GM23338 (cell line): ENCODE measurements around the gene MYH14. TPM values are rescaled to one million over a fixed set of nuclear protein-coding genes. Genes with fewer than 3 reads are reported as not detected.

Experiments
- ATAC-seq: fragments of 200-7000 bp; cut with Tn5 transposase; 3 replicates; pipeline ENCODE4 v1.9.1; 2020
- DNase-seq: peaks from one replicate; pipeline ENCODE4 v3.0.0-alpha.2; 2015; ENCODE audit warnings: low spot score
- H2AFZ ChIP-seq: fragments of 200-600 bp; sonication (generic); 2 replicates; pipeline ENCODE4 v1.8.0; 2016; ENCODE audit warnings: antibody characterized with exemption, mild to moderate bottlenecking, moderate library complexity
- H3F3A ChIP-seq: fragments of 200-600 bp; sonication (generic); replicated peaks from 2 replicates; pipeline ENCODE4 v1.8.0; 2017; ENCODE audit warnings: antibody characterized with exemption, mixed run types, low read depth
- H3K27ac ChIP-seq: fragments of 200-600 bp; sonication (generic); 2 replicates; pipeline ENCODE4 v1.6.1; 2016; ENCODE audit warnings: low read depth
- H3K27me3 ChIP-seq: fragments of 200-600 bp; sonication (generic); 2 replicates; pipeline ENCODE4 v1.8.0; 2016; ENCODE audit warnings: mild to moderate bottlenecking, mixed run types, moderate library complexity; ENCODE audit not compliant: insufficient read depth
- H3K36me3 ChIP-seq: fragments of 200-600 bp; sonication (generic); 2 replicates; pipeline ENCODE4 v1.8.0; 2016; ENCODE audit warnings: mild to moderate bottlenecking; ENCODE audit not compliant: insufficient read depth
- H3K4me1 ChIP-seq: fragments of 200-600 bp; sonication (generic); 2 replicates; pipeline ENCODE4 v1.8.0; 2016; ENCODE audit warnings: mild to moderate bottlenecking, moderate library complexity; ENCODE audit not compliant: insufficient read depth
- H3K4me2 ChIP-seq: fragments of 200-600 bp; sonication (generic); 2 replicates; pipeline ENCODE4 v1.7.1; 2017; ENCODE audit warnings: mixed run types
- H3K4me3 ChIP-seq: fragments of 200-600 bp; sonication (generic); 2 replicates; pipeline ENCODE4 v1.6.1; 2016; ENCODE audit warnings: mixed run types
- H3K79me2 ChIP-seq: fragments of 200-600 bp; sonication (generic); replicated peaks from 2 replicates; pipeline ENCODE4 v1.8.0; 2017; ENCODE audit warnings: mild to moderate bottlenecking; ENCODE audit not compliant: insufficient read depth
- H3K9me2 ChIP-seq: fragments of 200-600 bp; sonication (generic); 2 replicates; pipeline ENCODE4 v1.8.0; 2017; ENCODE audit not compliant: insufficient read depth
- H4K20me1 ChIP-seq: fragments of 200-600 bp; sonication (generic); replicated peaks from 2 replicates; pipeline ENCODE4 v1.8.0; 2017; ENCODE audit warnings: mild to moderate bottlenecking; ENCODE audit not compliant: insufficient read depth
- H3K27ac Mint-ChIP-seq: 2 replicates; pipeline ENCODE4 v1.8.0; 2020; ENCODE audit warnings: inconsistent platforms, mild to moderate bottlenecking, moderate library complexity, mixed read lengths
- H3K27me3 Mint-ChIP-seq: 3 replicates; pipeline ENCODE4 v1.8.0; 2022; ENCODE audit warnings: low read depth, mild to moderate bottlenecking, moderate library complexity, mixed read lengths, inconsistent platforms; ENCODE audit not compliant: insufficient read depth, poor library complexity
- H3K36me3 Mint-ChIP-seq: 3 replicates; pipeline ENCODE4 v1.8.0; 2021; ENCODE audit warnings: low read depth, mild to moderate bottlenecking, inconsistent platforms, moderate library complexity, mixed read lengths
- H3K4me1 Mint-ChIP-seq: 3 replicates; pipeline ENCODE4 v1.8.0; 2020; ENCODE audit warnings: mild to moderate bottlenecking, inconsistent platforms, mixed read lengths
- H3K4me3 Mint-ChIP-seq: 3 replicates; pipeline ENCODE4 v1.8.0; 2021; ENCODE audit warnings: moderate library complexity, mild to moderate bottlenecking, inconsistent platforms, mixed read lengths
- H3K9me3 Mint-ChIP-seq: 3 replicates; pipeline ENCODE4 v1.8.0; 2020; ENCODE audit warnings: moderate library complexity, mild to moderate bottlenecking, inconsistent platforms, mixed read lengths
- CREB1 ChIP-seq: fragments of 250-450 bp; sonication (Bioruptor Pico); IDR thresholded peaks from 2 replicates; pipeline ENCODE4 v1.5.0; 2020; ENCODE audit warnings: low read depth, mild to moderate bottlenecking, moderate library complexity
- CTCF ChIP-seq, 2 experiments: fragments of 200-600 bp in 1 of 2; sonication (generic) in 1 of 2; conservative IDR thresholded peaks; 2 replicates each; pipeline versions ENCODE4 v1.5.1 to v1.6.1; 2016 to 2017; ENCODE audit warnings: antibody characterized with exemption in 2 of 2, low read depth in 2 of 2, mild to moderate bottlenecking in 2 of 2, moderate library complexity in 1 of 2
- EZH2phosphoT487 ChIP-seq: fragments of 200-600 bp; sonication (generic); IDR thresholded peaks from one replicate; pipeline ENCODE4 v1.8.1; 2018; ENCODE audit warnings: antibody characterized with exemption; ENCODE audit not compliant: unreplicated experiment
- NANOG ChIP-seq: IDR thresholded peaks from 2 replicates; pipeline ENCODE4 v1.6.1; 2016; ENCODE audit warnings: antibody characterized with exemption, borderline replicate concordance
- REST ChIP-seq: IDR thresholded peaks from one replicate; pipeline ENCODE4 v1.6.1; 2018; ENCODE audit warnings: antibody characterized with exemption; ENCODE audit not compliant: unreplicated experiment
- STAT1 ChIP-seq: IDR thresholded peaks from one replicate; pipeline ENCODE4 v1.6.1; 2016; ENCODE audit warnings: antibody characterized with exemption; ENCODE audit not compliant: unreplicated experiment
- ZNF114 ChIP-seq: fragments of 250-450 bp; sonication (Bioruptor Pico); IDR thresholded peaks from 2 replicates; pipeline ENCODE4 v1.5.0; 2020; ENCODE audit warnings: mild to moderate bottlenecking, moderate library complexity
- ZNF331 ChIP-seq: fragments of 250-450 bp; sonication (Bioruptor Pico); IDR thresholded peaks from 2 replicates; pipeline ENCODE4 v1.5.0; 2020; ENCODE audit warnings: low read depth, mild to moderate bottlenecking, moderate library complexity
- ZNF462 ChIP-seq: fragments of 250-450 bp; sonication (Bioruptor Pico); IDR thresholded peaks from 2 replicates; pipeline ENCODE4 v1.5.0; 2020; ENCODE audit warnings: mild to moderate bottlenecking, moderate library complexity
- polyA plus RNA-seq: library from polyadenylated mRNA; unstranded; fragments of >200 nt; fragmentation: Nextera tagmentation; extraction: Ambion mirVana; gene quantifications from 2 replicates; pipeline ENCODE4 v1.2.1, GENCODE V29; 2016
- total RNA-seq: library from RNA; depleted of rRNA; stranded (reverse); fragments of >200 nt; shearing (Covaris generic); gene quantifications from 2 replicates; pipeline ENCODE4 v1.2.3, GENCODE V29; 2014

MYH14 gene
- total and polyA plus RNA-seq, 2 experiments from 2014 or later: 25.5 to 27.5 TPM

- Histone ChIP-seq H3K27me3 (peaks cover 15% of the 10 kb centered on the region), H3K36me3 (no peaks in the 10 kb centered on the region), H2AFZ (peak overlapping the region; percentile 83; the same call in 1 of the 2 replicates), H3K9me2 (0 out of 2 replicates have a peak, but pooled peaks cover 3% of the 10 kb centered on the region), H3K4me3 (peak overlapping the region; percentile 88), H3K4me1 (peaks cover 16% of the 10 kb centered on the region), H3K79me2 (peaks cover 7% of the 10 kb centered on the region), H3K27ac (peak overlapping the region; percentile 100), H3F3A (peaks cover 21% of the 10 kb centered on the region), H3K4me2 (peak overlapping the region; percentile 98), H4K20me1 (peaks cover 2% of the 10 kb centered on the region; the same call in 1 of the 2 replicates)
- Mint-ChIP-seq H3K27ac (no peak overlapping the region), H3K4me1 (no peaks in the 10 kb centered on the region), H3K36me3 (peaks cover 54% of the 10 kb centered on the region), H3K27me3 (peaks cover 12% of the 10 kb centered on the region), H3K9me3 (peaks cover 85% of the 10 kb centered on the region), H3K4me3 (no peak overlapping the region)
- TF ChIP-seq CREB1 (CRISPR knock-in tag) (no peak), REST (no peak), ZNF114 (no peak), NANOG (no peak), ZNF462 (no peak), EZH2phosphoT487 (no peak), CTCF (conservative IDR thresholded peaks at IDR 0.05; ENCODE audit: low read depth in 2 of 2) (no peak), STAT1 (no peak), ZNF331 (no peak)
- ATAC-seq: no peak
- peak; percentile 86 for DNase-seq
These were observed 129.0 kb downstream of the MYH14 start for GRCh38 chr19:50332244-50333038.
